Activated T-cell treated with anti-CD3 and anti-CD28 coated beads for 48 hours (primary cell): ENCODE results near the gene C16orf95.

Experiments
- DNase-seq: peaks from one replicate; pipeline ENCODE4 v3.0.0-alpha.2; 2020; ENCODE audit warnings: low read depth

The C16orf95 gene

DNA sequence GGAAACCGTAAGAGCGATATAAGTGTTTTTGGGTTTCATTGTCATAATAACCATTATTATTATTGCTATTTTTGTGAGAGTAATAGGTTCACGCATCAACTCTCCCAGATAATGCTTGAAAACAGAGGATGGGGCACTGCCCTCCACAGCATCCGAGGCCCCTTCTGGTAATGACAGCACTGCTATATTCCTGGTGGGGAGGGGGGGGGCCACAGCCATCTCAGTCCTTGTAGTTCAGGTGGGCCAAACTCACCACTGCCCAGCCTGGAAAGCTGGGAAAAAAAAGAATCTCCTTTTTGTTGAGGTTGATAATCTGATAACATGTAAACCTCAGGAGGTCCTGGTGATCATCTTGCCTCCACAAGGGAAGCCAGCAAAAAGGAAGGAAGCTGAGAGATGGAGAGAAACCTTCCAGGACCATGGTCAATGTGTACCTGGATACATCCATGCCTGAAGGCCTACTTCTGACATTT lies 706 bp downstream of the C16orf95 start:
- no peak for DNase-seq

DNA sequence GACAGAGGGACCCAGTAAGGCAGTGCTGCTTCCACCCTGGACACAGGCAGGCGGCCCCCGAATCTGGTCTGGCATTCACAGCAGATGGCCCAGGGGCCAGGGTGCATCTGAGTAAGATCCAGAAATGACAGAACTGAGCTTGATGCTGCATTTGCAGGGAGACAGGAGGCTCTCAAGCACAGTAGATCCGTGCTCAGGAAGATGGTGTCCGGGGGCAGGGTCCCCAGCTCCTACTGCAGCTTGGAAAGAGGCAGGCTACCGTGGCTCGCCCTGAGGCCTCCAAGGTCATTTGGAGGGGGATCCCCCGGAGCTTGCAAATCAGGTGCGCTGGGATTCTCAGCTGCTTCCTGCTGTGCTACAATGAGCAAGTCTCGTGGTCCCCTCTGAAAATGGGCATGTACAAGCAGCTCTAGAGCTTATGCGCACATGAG lies 2.2 kb downstream of the C16orf95 start:
- no peak for DNase-seq

DNA sequence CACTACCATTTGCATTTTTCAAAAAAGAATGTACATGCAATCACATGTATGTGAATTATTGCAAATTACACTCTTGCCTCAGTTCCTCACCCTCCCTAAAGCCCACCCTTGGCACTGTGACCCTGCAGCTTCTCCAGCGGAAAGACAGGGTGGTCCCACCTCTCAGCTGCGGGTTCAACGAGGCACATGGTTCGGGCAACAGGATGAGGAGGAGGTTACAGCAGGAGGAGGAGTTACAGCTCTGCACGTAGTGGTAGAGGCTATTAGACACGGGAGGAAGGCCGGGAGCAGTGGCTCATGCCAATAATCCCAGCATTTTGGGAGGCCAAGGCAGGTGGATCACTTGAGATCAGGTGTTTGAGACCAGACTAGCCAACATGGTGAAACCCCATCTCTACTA lies 5.2 kb downstream of the C16orf95 start:
- no peak for DNase-seq

DNA sequence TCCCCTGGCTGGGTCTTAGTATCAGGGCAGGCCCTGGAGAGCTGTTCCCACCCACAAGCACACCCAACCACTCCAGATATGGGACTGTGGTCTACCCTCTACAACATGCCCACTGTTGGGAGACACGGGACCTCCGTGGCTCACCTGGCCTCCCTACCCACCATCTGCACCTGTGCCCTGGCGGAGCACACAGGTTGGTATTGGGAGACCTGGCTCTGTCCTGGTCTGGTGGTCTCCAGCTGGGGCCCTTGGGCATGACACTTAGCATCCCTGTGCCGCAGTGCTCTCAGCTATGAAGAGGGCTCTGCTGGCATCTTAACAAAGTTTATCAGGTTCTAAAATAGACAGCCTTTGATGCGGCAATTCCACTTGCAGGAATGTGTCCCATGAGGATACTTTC lies 5.8 kb downstream of the C16orf95 start:
- no peak for DNase-seq

DNA sequence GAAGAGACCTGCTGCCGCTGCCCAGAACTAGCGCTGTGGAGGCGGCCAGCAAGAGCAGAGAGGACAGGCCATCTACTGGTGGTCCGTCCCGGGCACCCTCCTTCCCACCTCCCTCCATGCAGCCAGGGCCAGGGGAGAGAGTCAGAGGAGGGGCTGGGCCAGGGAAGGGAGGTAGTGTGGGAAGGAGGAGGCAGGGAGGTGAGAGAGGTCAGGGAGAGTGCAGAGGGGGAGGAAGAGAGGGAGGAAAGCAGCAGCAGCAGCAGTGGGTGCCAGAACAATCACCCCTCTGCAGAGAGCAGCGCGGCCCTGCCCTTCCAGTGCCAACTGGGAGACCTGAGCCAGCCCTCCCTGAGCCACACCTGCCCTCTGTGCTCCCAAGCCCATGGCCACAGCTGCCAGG lies 6.6 kb downstream of the C16orf95 start:
- DNase-seq: no peak

DNA sequence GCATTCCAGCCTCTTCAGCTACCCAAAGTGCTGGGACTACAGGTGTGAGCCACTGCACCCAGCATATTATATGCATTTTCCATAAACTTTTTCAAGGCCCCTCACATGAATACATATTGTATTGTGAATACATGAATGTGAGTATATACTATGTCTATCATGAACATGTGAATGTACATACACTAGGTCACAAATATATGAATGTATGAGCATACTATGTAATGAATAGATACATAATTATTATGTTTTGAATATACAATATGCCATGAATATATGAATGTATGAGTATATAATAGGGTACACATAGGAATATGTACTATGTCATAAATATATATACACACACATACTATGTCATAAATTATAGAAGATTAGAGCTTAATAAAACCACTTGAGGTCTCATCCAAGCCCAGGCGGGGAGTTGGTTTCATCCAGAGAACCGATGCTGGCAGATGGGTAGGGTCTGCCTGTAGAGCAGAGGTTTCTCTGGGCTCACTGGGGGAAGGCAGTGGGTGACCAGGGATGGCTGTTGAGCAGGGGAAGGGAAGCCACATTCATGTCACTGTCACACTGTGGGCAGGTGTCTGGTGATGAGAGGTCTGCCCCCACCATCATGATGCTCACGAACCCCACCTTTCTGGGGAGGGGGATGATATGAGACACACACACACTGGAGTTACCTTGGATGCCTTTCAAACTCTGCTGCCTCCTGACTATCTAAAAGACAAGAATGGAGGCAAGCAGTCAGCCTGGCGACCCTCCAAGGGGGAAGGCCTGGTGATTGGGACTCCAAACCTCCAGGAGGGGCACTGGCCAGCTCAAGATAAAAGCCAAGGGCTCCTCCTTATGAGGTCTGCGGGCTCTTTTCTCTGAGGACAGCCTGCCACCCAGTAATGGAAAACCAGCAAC lies 7.3 kb downstream of the C16orf95 start:
- DNase-seq: no peak

DNA sequence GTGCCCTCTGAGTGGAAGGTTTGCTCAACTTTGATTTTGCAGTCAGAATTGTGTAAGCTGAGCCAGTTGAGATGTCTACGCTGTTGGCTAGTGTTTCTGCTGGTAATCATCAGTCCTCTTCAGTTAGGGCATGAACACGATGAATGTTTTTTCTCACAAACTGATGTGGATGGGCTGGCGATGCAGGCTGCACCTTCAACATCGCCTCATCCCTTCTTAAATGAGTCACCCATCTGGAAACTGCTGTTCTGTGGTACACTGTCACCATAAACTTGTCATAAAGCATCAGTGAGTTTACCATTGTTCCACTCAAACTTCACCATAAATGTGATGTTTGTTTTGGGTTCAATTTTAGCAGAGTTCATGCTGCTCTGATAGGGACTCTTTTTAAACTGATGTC lies 8.4 kb downstream of the C16orf95 start:
- DNase-seq: no peak

DNA sequence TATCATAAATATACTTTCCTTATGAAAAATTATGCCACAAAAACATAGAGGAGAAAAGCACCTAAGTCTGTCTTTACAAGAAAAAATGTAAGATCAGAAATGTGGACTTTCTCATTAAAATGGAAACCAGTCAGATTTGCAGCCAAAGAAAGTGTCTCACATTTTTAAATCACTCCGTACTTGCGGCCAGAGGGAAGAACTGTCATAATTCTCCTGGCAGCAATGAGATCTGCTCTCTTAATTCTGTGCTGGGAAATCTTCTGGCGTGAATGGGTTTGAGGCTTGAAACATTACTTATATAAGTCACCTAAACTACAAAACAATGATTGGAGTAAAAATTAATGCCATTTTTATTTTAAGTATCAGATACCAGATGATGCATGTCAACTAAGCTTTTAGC lies 10.7 kb downstream of the C16orf95 start:
- DNase-seq: no peak

DNA sequence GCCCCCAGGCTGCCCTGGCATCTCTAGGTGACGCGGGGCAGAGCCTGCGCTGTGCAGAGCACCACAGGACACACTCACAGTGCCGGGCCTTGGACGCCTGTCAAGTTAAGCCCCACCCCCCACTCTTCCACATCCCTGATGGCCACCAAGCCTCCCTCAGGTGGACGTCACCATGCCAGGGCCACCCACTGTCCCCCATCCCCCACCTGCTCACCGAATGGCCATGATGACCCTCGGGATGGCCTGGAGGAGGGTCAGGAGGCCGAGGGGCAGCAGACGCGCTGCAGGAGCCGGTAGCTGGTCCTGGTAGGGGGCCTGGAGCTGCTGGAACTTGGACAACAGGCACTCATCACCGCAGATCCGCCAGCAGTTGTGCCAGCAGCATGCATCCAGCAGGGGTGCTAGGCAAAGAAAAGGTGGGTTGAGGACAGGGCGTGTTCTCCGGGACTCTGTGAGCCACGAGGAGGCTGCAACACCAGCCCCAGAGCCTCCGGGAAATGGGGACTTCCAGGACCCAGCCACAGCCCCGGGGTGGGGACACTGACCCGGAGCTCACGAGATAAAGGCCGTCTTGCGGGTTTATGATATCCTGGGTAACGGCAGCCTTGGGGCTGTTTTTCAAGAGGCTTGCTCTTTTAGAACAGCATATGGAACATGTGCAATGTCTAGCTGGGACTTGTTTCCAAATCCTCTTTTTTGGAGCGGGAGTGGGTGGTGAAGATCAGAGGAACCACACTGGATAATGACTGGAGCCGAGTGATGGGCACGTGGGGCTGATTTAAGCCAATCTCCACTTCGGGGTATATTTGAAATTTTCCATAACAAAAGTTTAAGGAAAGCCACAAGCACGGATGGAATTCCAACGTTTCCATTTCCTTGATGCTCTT lies 11.4 kb downstream of the C16orf95 start:
- no peak for DNase-seq

DNA sequence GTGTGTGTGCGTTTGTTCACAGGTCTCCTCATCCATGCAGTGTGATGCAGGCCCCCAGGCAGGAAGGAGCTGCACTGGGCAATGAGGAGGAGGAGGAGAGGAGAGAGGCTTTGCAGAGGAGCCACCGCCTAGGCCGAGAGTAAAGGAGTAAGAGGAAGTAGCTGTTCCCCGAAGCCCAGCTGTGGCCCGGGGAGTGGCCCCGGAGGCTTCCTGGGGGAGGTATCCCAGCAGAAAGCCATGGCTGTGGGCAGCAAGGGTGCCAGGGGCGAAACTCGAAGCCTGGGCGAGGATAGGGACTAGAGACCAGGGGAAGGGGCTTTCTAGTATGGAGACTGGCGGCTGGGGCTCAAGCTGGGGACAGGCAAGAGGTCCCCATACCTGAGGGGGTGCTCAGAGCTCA lies 12.2 kb downstream of the C16orf95 start:
- DNase-seq: no peak

DNA sequence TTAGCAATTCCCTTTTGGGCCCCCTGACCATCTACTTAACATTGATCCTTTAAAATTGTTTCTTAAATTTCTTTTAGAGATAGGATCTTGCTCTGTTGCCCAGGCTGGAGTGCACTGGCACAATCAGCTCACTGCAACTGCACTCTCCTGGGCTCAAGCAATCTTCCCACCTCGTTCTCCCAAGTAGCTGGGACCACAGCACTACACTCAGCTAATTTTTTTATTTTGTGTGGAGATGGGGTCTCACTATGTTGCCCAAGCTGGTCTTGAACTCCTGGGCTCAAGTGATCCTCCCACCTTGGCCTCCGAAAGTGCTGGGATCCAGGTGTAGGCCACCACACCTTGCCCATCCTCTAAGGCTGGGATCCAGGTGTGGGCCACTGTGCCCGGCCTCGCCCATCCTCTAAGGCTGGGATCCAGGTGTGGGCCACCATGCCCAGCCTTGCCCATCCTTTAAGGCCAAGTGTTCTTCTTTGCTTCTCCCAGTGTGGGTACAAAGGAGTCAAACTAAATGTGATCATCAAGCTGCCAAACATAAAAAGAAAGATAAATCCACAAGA lies 13.2 kb downstream of the C16orf95 start:
- no peak for DNase-seq

DNA sequence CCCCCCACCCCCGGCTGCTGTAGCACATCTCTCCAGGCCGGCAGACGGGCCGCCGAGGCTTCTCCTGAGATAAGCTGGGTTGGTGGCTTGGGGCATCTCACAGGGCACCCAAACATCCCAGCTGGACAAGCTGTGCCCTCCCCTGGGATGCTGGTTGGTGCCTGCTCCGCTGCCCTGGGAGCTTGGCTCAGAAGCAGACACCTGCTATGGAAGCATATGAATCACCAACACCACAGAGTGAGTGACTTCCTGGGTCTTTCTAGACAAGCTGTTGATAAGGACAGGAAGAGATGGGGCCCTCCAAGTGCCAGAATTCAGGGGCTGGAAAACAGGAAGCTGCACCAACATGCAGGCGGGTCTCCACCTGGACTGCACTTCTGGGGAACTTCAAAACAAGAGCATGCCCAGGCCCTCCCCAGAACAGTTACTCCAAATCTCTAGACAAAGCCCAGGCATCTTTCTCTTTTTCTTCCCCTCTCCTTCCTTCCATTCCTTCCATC lies 13.7 kb downstream of the C16orf95 start:
- DNase-seq: no peak

DNA sequence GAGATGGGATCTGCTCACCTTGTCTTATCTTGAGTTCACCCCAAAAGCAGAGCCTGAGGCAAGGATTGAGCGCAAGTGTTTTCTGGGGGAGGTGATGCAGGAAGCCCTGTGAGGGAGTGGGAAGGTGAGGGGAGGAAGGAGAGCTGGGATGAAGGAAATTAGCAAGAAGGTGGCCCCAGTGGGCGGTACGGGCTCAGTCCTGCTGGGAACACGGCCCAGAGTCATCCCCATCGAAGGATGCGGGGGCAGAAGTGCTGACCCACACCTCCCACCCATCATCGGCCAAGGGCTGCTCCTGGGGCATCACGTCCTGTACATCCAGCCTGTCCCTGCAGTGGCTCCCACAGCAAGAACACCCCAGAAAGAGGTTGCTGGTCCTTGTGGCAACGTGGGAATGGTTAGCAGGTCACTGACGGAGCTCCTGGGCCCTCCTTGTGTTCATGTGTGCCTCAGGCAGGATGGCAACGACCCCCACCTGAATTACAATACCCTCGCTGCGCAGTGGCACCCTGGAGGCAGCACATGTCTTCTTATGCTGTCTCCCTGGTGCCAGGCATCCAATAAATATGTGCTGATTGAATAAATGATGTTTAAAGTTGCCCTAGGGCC lies 18.2 kb downstream of the C16orf95 start:
- no peak for DNase-seq

DNA sequence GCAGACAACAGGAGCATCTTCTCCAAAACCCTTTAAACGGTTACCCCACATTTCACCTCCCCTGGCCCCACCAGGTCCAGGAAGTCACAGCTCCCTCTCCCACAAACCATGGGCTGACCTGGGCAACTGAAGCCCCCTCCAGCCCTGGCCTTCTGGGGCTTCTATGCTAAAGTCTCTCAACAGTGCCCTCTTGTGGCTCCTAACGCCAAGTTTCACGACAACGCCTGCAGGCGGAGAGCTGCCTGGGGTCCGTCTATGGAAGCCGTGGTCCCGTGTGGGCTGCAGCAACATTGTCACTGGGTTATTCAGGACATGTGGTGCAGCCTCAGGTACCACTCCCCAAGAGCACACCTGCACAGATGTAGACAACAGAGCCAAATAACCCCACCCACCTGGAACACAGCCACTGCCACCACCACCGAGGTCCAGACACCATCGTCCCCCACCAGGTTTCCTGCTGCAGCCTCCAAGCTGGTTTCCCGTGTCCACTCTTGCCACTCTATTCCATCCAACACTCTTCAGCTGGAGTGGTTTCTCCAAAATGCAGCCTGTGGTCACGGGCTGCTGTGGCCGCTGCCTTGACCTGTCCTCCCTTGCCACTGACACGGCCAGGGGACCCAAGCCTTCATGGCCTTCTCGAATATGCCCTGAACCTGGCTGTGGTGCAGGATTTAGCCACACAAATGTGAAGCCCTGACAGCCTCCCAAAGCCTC lies 19.1 kb downstream of the C16orf95 start:
- DNase-seq: peak; percentile 25

DNA sequence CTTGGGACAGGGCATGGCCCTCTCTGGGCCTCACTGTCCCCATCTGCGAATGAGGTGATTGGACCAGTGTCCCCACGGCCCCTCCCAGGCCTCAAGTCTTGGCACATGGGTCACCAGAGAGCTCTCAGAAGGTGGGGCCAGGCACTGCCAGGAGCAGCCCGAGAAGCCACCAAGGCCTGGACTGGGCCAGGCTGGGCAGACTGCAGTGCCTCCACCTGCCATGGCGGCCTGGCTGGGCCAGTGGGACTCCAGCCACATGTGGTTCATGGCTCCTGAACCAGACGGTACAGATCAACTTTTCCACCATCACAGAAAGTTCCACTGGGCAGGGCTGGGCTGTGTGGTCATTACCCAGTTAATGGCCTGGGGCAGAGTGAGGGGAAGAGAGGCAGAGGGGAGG lies 19.8 kb downstream of the C16orf95 start:
- no peak for DNase-seq

DNA sequence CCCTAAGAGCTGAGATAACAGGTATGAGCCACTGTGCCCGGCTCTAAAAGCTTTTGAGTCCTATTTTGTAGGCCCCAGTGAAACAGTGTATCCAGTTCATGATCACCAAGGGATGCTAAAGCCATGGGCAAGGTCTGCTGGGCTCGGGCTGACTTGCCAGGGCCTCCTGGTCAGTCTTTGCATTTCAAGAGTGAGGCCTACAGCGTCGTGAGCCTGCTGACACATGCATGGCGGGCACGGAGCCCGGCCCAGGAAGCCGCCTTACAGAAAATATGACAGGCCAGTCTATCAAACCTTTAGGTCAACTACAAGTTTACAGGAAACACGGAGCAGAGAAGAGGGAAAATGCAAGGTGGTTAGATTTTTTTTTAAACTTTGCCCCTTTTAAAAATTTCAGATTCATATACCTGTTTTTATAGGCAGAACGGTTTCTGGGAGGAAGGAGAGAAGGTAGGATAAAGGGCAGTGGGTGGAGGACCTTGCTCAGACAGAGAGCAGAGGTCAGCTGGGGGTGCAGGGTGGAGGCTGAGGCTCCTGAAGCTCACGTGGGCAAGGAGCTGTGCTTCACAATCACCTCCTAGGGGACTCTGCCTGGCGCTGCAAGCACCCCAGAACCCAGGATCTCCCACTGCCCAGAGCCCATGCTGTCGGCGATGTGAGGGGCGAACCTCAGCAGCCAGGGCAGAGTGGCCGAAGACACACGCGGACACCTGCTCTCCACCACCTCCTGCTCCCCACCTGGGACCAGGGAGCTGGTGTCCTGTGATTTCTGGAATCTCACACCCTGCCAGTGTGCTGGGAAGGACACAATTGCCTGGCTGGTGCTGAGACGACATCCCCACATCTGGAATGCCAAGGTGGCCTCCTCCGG lies 21.3 kb downstream of the C16orf95 start:
- DNase-seq: no peak

DNA sequence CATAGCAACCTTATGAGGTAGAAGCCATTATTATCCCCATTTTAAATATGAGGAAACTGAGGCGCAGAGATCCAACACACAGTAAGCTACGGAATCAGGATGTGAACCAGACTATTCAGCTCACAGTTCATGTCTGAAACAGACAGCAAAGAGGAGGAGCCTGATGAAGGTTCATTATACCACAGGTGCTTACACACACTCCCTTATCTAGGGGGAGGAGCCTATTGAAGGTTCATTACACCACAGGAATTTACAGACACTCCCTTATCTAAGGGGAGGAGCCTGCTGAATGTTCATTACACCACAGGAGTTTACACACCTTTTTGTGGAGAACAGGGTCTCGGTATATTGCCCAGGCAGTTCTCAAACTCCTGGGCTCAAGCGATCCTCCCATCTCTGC lies 21.9 kb downstream of the C16orf95 start:
- DNase-seq: no peak

DNA sequence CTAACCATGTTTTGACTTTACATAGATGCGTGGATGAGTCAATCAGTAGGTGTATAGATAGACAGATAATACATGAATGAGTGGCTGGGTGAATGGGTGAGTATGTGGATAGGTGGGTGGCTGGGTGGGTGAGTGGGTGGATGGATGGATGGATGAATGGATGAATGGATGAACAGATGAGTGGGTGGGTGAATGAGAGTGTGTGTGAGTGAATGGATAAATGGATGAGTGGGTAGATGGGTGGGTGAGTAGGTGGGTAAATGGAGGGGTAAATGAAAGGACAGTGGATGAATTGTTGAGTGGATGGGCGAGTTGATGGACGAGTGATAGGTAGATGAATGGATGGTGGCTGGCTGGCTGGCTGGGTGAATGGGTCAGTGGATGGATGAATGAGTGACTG lies 23.2 kb downstream of the C16orf95 start:
- DNase-seq: no peak

DNA sequence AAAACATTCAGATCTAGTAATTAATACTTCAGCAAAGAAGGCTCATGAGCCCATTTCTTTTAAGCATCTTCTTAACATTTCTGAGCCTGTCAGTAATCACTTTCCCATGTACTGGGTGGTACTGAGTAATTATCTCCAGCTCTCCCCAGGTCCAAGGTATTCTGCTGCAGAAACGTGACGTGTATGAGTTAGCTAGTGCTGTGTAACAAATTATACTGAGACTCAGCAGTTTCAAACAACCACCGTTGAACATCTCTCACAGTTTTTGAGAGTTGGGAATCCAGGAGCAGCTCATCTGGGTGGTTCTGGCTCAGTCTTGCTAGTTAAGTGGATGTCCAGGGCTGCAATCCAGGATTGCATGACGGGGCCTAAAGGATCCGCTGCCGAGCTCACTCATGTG lies 25.2 kb downstream of the C16orf95 start:
- DNase-seq: no peak

DNA sequence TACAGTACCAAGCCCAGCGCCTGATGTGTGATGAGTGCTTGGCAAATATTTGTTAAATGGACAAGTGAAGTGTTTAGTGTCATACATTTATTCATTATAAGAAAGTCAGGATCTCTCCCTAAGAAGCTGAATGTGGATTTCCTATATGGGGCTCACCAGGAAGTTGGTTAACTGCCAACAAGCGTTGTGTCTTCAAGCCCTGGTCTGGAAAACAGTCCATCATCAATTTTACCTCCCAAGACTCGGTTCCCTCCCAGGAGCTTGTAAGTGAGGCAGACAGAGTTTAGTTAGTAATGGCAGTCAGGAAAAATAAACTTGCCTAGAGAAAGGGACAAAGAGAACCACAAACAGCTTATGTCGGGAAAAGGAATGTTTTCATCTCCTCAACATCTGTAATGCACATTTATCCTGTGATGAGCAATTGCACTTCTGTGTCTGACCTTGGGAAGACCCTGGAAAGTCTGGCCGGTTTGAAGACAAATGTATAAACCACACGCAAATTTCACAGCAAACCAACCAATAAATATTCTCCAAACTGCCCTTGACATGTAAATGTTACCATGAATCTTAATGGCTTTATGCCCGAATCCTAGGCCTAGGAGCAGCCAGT lies 28.3 kb downstream of the C16orf95 start:
- no peak for DNase-seq
